OCI-LY7 (cell line): ENCODE measurements around the gene GCHFR. TPM values are rescaled to one million over a fixed set of nuclear protein-coding genes. Genes with fewer than 3 reads are reported as not detected.

ENCODE experiments used
- BruUV-seq: library from RNA; stranded (reverse); fragments of 400-500 nt; replicated peaks from 2 replicates; lab custom pipeline; 2021; lab: Mats Ljungman, UMichigan
- CTCF ChIA-PET: fragments of 300-600 bp; sonication (Branson Sonifier 250); formaldehyde crosslinking; loops from one replicate; lab custom pipeline; 2022; ENCODE audit warnings: antibody characterized with exemption; ENCODE audit not compliant: unreplicated experiment; lab: Charles Lee
- POLR2A ChIA-PET: fragments of 300-600 bp; sonication (Branson Sonifier 250); formaldehyde crosslinking; loops from one replicate; lab custom pipeline; 2022; ENCODE audit warnings: antibody characterized with exemption; lab: Charles Lee
- DNase-seq: peaks from one replicate; pipeline ENCODE4 v3.0.0-alpha.2; 2015; ENCODE audit warnings: low spot score
- H2AFZ ChIP-seq: fragments of 200-600 bp; sonication (generic), shearing (Covaris generic); 2 replicates; pipeline ENCODE4 v1.6.1; 2014; ENCODE audit warnings: mild to moderate bottlenecking, antibody characterized with exemption, low read length, moderate library complexity
- H3K27ac ChIP-seq: fragments of 200-600 bp; sonication (generic); 2 replicates; pipeline ENCODE4 v1.5.1; 2014; ENCODE audit warnings: mixed run types, low read depth, mild to moderate bottlenecking, moderate library complexity, low read length, inconsistent platforms; ENCODE audit not compliant: poor library complexity, severe bottlenecking
- H3K36me3 ChIP-seq: fragments of 200-600 bp; sonication (generic); 2 replicates; pipeline ENCODE4 v1.6.1; 2014; ENCODE audit warnings: mild to moderate bottlenecking, antibody characterized with exemption, low read length, moderate library complexity, mixed read lengths; ENCODE audit not compliant: insufficient read depth
- H3K4me1 ChIP-seq: fragments of 200-600 bp; sonication (generic); 2 replicates; pipeline ENCODE4 v1.5.1; 2014; ENCODE audit warnings: mild to moderate bottlenecking, low read length; ENCODE audit not compliant: insufficient read depth, poor library complexity, severe bottlenecking
- H3K4me2 ChIP-seq: fragments of 200-600 bp; sonication (generic); 2 replicates; pipeline ENCODE4 v1.6.1; 2014; ENCODE audit warnings: mild to moderate bottlenecking, low read length
- H3K4me3 ChIP-seq: fragments of 200-600 bp; sonication (generic); 2 replicates; pipeline ENCODE4 v1.5.1; 2014; ENCODE audit warnings: mild to moderate bottlenecking, low read depth, low read length; ENCODE audit not compliant: poor library complexity, severe bottlenecking
- H3K79me2 ChIP-seq: fragments of 200-600 bp; sonication (generic); 2 replicates; pipeline ENCODE4 v1.6.1; 2016; ENCODE audit warnings: low read depth, mild to moderate bottlenecking, low read length, moderate library complexity, mixed read lengths; ENCODE audit not compliant: insufficient read depth
- H3K9me2 ChIP-seq: fragments of 200-600 bp; sonication (generic); 2 replicates; pipeline ENCODE4 v1.6.1; 2016; ENCODE audit warnings: mild to moderate bottlenecking, low read length, mixed read lengths; ENCODE audit not compliant: insufficient read depth
- H3K9me3 ChIP-seq: fragments of 200-600 bp; sonication (generic); 2 replicates; pipeline ENCODE4 v1.6.1; 2014; ENCODE audit warnings: mild to moderate bottlenecking, mixed run types, low read length, mixed read lengths
- H4K20me1 ChIP-seq: fragments of 200-600 bp; sonication (generic); 2 replicates; pipeline ENCODE4 v1.6.1; 2014; ENCODE audit warnings: mild to moderate bottlenecking, antibody characterized with exemption, low read length, moderate library complexity, mixed read lengths; ENCODE audit not compliant: insufficient read depth
- CTCF ChIP-seq: fragments of 200-600 bp; sonication (generic); conservative IDR thresholded peaks from 2 replicates; pipeline ENCODE4 v1.5.1; 2014; ENCODE audit warnings: mild to moderate bottlenecking, antibody characterized with exemption, low read length, moderate library complexity, mixed read lengths
- EZH2phosphoT487 ChIP-seq: fragments of 200-600 bp; sonication (generic); IDR thresholded peaks from 2 replicates; pipeline ENCODE4 v1.6.1; 2018; ENCODE audit warnings: low read depth, borderline replicate concordance, mild to moderate bottlenecking, mixed run types, antibody characterized with exemption, low read length, moderate library complexity, mixed read lengths
- intact Hi-C: fragments of 100-400 bp; cut with micrococcal nuclease; formaldehyde crosslinking; loops from one replicate; pipeline ENCODE4 v1.10.0; 2022; ENCODE audit not compliant: unreplicated experiment
- total RNA-seq, 2 experiments: library from RNA; depleted of rRNA in 1 of 2; stranded (reverse); fragments of >200 nt in 1 of 2; shearing (Covaris generic) in 1 of 2; gene quantifications; 2 replicates each; pipeline ENCODE4 v1.2.3, GENCODE V29; 2014 to 2022

GCHFR gene
- total RNA-seq, 2 experiments from 2014 or later: 75.7 to 97.4 TPM

GRCh38 chr15:40776537-40777141 is 12.8 kb downstream of the GCHFR start:
- Histone ChIP-seq H3K36me3 (peaks cover 65% of the 10 kb centered on the region), H3K4me2 (no peak overlapping the region), H3K9me2 (no peaks in the 10 kb centered on the region), H3K4me3 (no peak overlapping the region), H3K27ac (no peak overlapping the region), H3K79me2 (no peaks in the 10 kb centered on the region), H3K9me3 (no peaks in the 10 kb centered on the region), H4K20me1 (no peaks in the 10 kb centered on the region), H2AFZ (no peak overlapping the region), H3K4me1 (no peaks in the 10 kb centered on the region)
- BruUV-seq: no TSS peak
- no peak for DNase-seq
- ChIA-PET POLR2A (no interaction called here), CTCF (interaction anchor here (0.8 kb wide), 1 partner anchor 13 kb away, joined by 3 read pairs; the partner anchor contains the start of gene GCHFR)
- no peak for TF ChIP-seq EZH2phosphoT487
- no peak for TF ChIP-seq CTCF
- intact Hi-C loops: no loop called here

- H3K36me3 ChIP-seq: peaks cover 17% of the 10 kb centered on the region
- intact Hi-C loops: loop anchor here (1.0 to 10.0 kb wide), 6 partner anchors 13 to 268 kb away; partner anchors contain the start of genes C15orf62, CCDC32, RMDN3 and RPUSD2
- no peaks in the 10 kb centered on the region; the same call in 1 of the 2 replicates for H4K20me1 ChIP-seq
- H3K27ac ChIP-seq: no peak overlapping the region
- peak; percentile 87 for DNase-seq
- H3K9me2 ChIP-seq: no peaks in the 10 kb centered on the region
- H3K9me3 ChIP-seq: no peaks in the 10 kb centered on the region
- H3K79me2 ChIP-seq: no peaks in the 10 kb centered on the region
- no peak overlapping the region for H3K4me2 ChIP-seq
- TF ChIP-seq CTCF (peak; percentile 90), EZH2phosphoT487 (no peak)
- peaks cover 25% of the 10 kb centered on the region for H3K4me1 ChIP-seq
- H2AFZ ChIP-seq: no peak overlapping the region
- CTCF ChIA-PET: interaction anchor here (0.7 to 1.6 kb wide), 7 partner anchors 13 to 187 kb away, joined by 3 to 12 read pairs (median 5); partner anchors contain the start of genes C15orf62, DNAJC17 and ZFYVE19
- H3K4me3 ChIP-seq: no peak overlapping the region
- BruUV-seq: no TSS peak
- POLR2A ChIA-PET: interaction anchor here (0.5 to 2.0 kb wide), 8 partner anchors 13 to 867 kb away, joined by 3 to 15 read pairs (median 3); partner anchors contain the start of gene C15orf62
Observed at GRCh38 chr15:40782609-40783227, 18.9 kb downstream of the GCHFR start.
